ENCODE results near the gene C8B. TPM values are rescaled to one million over a fixed set of nuclear protein-coding genes. Genes with fewer than 3 reads are reported as not detected.

C8B gene
- total RNA-seq, 1 donor from 2014 or later, result not detected

DNA sequence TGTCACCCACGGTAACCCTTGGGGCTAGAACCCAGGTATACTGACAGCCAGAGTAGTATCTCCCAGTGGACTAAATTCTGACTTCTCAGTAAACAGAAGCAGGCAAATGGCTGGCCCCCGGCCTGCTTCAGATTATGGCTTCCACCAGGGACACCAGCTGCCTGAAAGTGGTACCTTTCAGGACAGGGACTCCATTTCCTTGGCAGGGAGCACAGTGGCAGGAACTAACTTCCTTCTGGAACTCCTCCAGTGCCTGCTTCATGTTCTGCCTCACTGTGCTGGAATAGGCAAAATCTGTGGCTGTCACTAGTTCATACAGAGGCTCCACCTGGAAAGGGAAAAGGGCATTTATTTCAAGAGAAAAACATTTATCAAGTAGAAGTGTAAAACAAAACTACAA lies 32.7 kb downstream of the C8B start:
- intact Hi-C loops (cut with micrococcal nuclease), result no loop called here

DNA sequence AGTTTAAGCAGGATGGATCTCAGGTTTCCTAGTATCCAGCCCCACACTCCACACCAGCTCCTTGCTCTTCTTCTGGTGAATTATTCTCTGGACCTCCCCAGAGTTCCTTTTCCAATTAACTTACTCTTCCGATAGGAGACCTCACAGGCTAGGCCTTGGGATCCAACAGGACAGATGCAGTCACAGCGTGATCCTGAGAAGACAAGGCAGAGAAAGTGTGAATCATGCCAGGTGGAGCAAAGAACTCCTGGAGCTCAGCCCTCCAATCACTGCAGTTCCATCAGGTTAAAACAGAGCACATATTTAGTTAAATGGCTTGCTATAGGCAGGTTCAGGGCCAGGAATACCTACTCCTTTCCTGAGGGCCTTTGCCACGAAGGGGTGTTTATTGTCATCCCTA lies 34.1 kb downstream of the C8B start:
- intact Hi-C loops (cut with micrococcal nuclease), result no loop called here

DNA sequence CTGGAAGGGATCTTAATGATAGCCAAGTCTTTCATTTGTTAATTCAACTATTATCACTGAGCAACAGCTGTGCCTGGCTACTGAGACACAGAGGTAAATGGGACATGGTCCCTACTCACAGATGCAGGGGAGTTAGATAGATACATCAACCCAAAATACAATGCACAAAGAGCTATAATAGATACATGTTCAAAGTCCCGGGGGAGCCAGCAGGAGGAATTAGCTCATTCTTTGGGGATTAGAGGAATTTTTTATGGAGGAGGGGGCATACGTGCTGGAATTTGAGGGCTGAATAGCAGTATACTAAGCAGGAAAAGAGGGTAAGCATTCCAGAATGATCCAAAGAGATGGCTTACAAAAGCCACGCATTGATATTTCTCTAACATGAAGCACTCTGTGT lies 34.6 kb downstream of the C8B start:
- intact Hi-C loops (cut with micrococcal nuclease), result no loop called here

DNA sequence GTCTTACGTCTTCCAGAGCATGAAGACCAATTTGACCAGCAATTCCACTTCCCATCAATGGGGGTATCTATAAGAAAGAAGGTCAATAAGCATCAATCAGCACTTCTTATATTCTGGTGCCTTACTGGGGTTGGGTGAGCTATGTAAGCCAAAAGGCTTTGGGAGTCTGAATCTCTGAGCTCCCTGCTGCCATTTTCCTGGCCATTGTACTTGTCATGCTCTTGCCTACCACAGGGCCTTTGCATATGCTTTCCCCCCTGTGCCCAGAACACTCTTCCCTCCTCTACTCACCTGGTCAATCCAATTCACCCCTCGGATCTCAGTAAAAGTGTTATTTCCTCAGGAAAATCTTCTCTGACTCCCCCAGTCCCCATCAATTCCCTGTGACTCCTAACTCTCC lies 36.3 kb downstream of the C8B start:
- intact Hi-C loops (cut with micrococcal nuclease), result no loop called here

DNA sequence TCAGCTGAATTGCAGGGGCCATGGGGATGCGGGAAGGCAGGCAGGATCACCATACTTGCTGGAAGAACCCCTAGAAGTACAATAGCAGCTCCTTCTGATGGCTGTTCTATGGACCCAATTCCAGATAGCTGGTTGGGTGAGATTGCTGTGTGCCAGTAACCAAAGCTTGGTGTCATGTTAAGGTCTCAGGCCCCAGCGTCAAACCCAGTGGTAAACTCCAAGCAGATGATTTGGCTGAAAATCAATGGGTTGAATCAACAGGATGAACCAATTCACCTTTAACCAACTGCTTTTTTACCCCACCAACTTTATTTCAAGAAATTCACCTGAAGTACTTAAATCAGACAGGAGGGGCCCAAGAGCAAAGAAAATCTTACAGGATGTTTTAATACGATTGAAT lies 37.8 kb downstream of the C8B start:
- intact Hi-C loops (cut with micrococcal nuclease), result no loop called here

DNA sequence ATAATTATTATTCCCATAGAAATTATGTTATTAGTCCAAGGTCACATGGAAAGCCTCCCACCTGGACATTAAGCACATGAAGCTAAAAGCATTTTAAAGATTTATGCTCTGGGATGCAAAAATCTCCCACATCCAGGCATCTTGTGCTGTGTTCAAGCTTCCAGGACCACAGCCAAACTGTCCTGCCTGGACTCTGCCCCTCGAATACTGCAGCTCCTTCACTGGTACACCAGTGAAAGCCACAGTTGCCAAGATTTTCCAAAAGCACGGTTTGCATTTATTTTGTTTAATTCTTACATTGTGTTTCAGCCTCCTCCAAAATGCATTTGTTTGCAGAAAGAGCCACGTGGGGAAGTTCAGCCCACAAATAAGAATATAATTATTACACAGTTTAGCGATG lies 38.6 kb downstream of the C8B start:
- intact Hi-C loops (cut with micrococcal nuclease), result no loop called here

DNA sequence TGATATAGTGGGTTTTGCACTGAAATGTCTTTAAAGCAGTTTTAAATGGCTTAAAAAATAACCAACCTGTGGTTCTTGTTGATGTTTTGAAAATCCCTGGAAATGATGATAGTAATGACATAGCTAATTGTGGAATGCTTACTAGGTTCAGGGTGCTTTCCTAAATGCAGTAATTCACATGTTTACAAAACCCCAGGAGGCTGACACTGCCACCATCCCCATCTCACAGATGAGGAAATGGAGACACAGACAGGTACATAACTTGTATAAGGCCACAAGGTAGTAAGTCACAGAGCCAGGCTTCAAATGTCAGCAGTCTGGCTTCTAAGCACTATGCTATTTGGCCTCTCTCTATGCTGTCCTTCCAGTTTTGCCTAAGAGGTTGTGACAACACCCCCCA lies 40.6 kb downstream of the C8B start:
- intact Hi-C loops (cut with micrococcal nuclease), result no loop called here

DNA sequence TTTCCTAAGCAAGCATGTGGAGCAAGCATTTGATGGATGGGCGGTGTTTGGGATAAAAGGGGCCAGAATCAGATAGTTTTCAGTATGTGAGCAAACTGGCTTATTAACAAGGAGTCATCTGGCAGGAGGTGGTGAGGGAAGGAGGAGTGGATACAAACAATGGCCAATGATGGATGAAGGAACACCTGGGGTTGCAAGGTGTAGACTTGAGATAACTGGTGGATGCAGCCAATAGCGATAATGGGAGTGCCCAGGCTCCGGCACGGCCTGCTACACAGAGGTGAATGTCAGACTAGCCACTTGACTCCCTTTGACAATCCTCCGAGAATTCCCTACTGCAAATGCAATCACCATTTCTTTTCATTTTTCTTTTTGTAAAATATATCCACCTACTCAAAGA lies 41.7 kb downstream of the C8B start:
- intact Hi-C loops (cut with micrococcal nuclease), result no loop called here

DNA sequence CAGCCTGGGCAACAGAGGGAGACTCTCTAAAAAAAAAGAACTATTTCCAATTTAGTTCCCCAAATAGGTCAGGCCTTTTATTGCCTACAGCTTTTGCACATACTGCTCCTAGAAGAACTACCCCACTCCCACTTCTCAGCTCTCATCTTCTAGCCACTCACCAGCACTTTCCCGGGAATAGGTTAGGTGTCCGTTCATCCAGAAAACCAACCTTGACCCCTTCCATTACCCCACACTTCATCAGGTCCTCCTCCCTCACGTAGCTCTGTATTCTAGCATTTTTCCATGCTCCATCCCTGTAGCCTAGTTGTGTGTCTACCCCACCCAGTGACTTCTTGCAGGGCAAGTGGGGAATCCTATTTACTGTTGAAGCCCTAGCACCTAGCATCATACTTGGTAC lies 42.6 kb downstream of the C8B start:
- intact Hi-C loops (cut with micrococcal nuclease), result no loop called here

DNA sequence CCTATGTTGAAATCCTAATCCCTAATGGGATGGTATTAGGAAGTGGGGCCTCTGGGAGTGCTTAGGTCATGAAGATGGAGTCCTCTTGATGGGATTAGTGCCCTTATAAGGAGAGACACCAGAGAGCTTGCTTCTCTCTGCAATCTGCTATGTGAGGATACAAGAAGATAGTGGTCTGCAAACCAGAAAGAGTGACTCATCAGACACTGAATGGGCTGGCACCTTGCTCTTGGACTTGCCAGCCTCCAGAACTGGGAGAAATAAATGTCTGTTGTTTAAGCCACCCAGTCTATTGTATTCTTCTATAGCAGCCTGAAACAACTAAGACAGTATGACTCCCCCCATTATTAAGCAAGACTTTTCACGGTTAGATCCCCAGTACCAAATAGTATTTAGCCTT lies 43.3 kb downstream of the C8B start:
- intact Hi-C loops (cut with micrococcal nuclease), result no loop called here

DNA sequence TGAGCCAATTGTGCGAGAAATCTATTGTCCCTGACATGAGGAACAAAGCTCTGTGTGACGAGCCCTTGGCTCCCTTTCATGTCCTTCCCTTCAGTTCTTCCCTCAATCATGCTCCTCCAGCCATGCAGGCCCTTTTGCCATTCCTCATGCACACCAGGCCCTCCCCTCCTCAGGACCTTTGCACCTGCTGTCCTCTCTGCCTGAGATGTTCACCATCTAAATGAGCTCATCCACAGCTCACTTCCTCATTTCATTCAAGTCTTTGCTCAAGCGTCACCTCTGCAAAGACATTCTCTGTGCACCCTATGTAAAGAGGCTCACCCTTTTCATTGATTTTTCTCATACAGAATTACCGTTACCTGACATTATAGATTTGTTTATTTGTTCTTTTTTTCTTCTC lies 43.7 kb downstream of the C8B start:
- intact Hi-C loops (cut with micrococcal nuclease), result no loop called here

DNA sequence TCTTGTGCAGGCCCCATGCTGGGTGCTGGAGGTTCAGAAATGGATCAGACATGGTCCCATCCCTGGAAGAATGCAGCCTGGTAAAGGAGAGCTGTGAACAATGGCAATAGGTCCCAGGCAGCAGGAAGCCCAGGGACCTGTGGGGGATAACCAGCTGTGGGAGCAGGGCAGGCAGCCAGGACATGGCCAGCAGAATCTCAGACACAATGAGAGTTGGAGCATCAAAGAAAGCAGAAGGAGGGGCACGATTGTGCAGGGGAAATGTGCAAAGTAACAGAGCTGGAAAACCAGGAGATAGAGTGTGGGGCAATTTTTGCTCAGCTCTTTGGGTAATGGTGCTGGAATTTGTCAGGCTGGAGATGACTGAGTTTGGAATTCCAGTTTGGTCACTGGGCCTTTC lies 44.3 kb downstream of the C8B start:
- intact Hi-C loops (cut with micrococcal nuclease), result no loop called here

DNA sequence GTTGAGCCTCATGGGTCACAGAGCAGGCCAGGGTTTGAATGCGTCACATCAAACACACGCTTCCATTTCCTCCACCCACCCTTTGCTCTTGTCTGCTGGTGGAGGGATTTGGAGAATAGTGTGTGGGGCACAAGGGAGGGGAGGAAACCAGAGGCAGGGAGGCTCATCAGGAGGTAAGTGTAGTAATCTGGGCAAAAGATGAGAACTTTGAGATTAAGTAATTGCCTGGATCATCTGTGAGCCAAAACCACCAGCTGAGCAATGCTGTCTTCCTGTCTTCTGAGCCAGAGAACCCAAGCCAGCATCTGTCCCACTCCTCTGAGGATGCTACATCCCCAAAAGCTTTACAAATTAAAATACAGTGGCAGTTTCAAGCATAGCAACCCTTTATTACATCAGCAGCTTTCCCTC lies 45.2 kb downstream of the C8B start:
- intact Hi-C loops (cut with micrococcal nuclease), result no loop called here

DNA sequence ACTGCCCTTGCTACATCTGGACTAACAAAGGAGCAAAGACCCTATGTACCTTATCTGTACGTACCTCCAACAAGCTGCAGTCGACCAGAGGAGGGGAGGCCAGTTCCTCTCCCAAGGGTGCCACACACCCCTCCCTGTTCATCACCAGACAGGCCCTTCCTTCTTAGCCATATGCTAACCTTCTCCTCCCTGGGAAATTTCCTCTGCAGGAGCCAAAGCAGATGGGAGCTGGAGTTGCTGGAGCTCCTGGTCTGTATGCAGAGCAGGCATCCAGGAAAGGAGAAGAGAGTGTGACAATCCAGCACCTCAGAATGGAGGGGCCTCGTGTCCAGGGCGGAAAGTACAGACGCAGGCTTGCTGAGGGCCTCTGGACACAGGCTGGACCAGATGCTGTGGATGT lies 48.5 kb downstream of the C8B start:
- intact Hi-C loops (cut with micrococcal nuclease), result no loop called here

DNA sequence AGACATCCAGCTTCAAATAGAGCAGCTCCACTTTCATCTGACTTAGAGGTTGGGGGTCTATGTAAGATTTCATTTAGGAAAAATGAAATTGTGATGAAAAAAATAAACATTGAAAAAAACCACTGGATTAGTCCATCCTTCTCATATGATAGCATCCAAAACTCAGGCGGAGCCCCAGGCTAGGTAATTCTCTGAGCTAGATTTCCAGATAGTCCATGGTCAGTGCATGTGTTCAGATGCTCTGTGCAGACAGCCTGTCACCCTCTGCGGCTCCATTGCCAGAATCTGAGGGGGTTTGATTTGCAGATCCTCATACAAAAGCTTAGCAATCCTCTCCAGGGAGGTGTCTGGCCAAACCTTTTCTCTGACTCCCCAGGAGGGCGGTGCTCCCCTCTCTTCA lies 49.2 kb downstream of the C8B start:
- intact Hi-C loops (cut with micrococcal nuclease), result no loop called here

DNA sequence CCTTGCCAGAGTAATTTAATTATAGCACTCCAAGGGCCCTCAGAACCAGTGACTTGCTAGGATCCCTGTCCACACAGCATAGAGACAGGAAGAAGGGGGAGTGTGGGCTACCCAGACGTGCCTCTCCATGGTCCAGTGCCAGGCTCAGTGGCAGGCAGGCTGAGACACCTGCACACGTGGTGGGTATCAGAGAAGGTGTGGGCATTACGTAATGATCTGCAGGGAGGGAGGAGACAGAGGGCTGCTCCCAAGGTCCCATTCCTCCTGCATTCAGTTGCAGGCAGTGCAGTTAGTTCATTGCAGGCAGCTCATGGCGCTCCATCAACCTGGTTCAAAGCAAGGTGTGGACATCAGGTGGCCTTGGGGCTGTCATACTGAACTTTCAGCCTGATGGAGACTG lies 49.9 kb downstream of the C8B start:
- intact Hi-C loops (cut with micrococcal nuclease), result no loop called here

DNA sequence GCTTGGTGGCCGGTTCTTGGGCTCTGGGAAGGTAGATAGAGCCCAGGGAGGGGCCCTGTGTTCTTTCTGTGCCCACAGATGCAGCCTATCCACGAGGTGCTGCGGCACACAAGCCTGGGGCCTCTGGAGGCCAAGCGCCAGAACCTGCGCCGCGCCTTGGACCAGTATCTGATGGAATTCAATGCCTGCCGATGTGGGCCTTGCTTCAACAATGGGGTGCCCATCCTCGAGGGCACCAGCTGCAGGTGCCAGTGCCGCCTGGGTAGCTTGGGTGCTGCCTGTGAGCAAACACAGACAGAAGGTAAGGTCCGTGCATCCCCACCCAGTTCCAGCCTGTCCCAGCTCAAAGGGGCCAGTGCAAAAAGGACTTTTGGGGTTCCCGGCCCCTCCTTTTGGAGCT lies 53.5 kb downstream of the C8B start:
- intact Hi-C loops (cut with micrococcal nuclease), result no loop called here

DNA sequence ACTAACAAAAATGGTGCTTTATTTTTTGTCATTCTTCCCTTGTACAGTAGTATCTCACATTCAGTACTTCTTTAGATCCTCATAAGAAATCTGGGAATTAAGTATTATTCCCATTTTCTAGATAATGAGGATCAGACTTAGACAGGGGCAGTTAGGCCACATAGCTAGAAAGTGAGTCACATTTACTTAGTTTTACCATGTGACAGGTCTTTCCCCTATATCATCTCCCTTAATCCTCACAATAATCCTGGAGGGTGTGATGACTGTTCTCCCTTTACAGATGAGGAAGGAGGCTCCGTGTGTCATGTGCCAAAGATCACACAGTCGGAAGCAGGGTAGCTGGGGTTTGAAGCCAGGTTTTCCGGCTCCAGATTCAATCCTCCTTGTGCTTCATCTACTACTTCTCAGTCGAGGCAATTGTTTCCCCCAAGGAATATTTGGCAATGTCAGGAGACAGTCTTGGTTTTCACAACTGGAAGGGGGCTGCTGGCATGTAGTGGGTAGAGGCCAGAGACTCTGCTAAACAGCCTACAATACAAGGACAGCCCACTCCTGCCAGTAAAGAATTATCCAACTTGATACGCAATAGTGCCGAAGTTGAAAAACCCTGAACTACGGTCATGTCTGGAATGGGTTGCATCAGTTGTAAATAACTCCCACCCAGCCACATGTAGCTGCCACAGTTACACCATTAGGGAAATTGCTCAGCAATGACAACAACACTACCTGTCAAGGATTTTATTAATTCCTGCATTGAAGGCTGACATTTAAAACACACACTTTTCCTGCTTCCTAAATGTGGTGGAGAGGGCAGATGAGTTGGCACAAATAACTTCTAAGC lies 54.5 kb downstream of the C8B start:
- intact Hi-C loops (cut with micrococcal nuclease), result no loop called here

DNA sequence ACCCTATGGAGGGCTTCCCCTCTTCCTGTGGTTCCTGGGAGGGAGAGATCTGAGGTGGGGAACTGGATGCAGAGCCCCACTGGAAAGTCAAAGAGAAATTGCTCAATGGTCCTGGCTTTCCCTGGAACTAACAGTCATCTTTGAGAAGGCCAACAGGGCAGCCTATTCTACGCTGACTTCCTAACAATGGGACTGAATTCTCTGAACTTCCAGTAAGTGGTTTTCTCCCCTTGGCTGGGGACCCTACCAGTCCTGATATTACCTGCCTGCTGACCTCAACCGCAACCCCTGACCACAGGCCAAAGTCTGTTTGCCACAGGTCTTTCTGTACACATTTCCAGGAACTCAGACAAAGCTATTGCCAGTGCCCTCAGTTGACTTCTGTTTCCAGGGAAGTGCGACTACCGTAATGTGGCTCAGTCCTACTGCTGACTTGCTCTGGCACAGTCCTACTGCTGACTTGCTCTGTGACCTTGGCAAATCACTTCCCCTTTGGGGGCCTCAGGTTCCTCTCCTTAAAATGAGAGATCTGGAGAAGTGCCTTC lies 55.3 kb downstream of the C8B start:
- intact Hi-C loops (cut with micrococcal nuclease), result no loop called here

DNA sequence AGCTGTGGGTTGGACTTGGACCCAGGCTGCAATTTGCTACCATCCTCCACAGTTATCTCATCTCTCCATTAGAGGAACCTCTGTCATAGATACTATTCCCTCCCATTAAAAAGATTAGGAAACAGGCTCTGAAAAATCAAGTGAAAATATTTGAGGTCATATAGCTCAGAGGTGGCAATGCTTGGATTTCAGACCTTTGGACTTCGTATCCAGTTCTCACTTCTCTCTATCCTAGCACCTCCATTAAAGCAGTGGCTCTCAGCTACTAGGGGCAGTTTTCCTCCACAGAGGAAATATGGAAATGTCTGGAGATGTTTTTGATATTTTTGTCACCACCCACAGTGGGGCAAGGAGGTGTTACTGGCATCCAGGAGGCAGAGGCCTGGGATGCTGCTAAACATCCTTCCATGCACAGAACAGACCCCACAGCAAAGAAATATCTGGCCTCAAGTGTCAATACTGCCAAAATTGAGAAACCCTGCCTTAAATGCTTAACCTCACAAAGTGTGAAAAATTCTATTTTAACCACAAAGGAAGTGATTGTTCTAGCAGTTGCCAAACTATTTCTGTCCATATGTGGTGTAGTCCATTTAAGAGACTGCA lies 57.1 kb downstream of the C8B start:
- intact Hi-C loops (cut with micrococcal nuclease), result no loop called here

DNA sequence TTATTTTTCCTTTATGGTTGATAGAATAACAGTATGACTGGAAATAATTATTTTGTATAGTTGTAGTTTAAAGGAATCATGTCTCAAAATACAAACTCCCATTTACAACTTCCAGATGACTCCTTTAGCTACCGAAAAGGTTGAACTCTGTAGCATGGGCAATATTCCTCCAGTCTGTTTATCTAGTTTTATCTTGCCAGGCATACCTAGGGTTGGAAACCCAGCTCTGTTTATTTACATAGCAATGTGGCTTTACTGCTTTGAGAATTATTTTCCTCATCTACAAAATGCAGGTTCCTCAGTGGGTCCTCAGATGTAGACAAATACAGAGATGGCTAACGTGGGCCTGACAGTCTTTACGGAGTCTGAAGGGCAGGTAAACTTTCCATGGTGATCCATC lies 60.1 kb downstream of the C8B start:
- intact Hi-C loops (cut with micrococcal nuclease), result no loop called here

DNA sequence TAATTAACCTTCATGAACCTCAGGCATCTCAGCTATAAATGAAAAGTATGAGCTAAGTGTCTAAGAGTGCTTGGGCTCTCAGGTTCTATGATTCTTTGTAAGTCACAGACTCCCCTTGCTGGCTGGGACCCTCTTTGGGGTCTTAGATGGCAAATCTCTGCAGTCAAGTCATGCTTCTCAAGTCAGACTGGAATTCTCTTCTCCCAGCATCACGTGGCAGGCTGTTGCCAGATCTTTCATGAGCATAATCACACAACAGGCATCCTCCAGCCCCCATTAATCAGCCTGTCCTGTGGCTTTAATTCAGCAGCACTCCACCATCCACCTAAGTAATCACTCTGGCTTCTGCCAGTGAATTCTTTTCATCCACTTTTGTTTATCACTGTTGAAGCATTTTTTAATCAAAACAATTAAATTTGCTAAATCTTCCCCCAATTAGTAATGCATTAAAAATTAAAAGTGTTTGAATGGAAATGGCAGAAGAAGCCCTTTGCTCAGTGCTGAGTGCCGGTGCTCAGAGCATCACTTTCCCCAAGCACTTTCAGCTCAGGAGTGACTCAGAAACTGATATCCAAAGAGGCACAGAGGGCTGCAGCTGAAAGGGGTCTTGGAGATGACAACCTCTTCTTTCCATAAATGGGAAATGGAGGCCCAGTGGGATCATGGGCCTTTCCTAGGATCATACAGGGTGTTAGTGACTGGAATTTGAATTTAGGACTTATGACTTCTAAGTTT lies 61.0 kb downstream of the C8B start:
- intact Hi-C loops (cut with micrococcal nuclease), result no loop called here
